ENCODE results near the gene CCHCR1.
A peak's percentile ranks its signal among the peaks of the same experiment; 100 is the strongest.

CCHCR1 gene

GRCh38 chr6:31126396-31127175 is 31.0 kb downstream of the CCHCR1 start:
- DNase-seq, result peak; percentile 47

- no peak for DNase-seq
Observed at GRCh38 chr6:31125586-31126363, 31.8 kb downstream of the CCHCR1 start.

- DNase-seq, result no peak
Observed at GRCh38 chr6:31125162-31125561, 32.4 kb downstream of the CCHCR1 start.

- DNase-seq, result no peak
Observed at GRCh38 chr6:31122791-31123706, 34.6 kb downstream of the CCHCR1 start.

GRCh38 chr6:31121131-31121790 is 36.3 kb downstream of the CCHCR1 start:
- DNase-seq, result no peak

- DNase-seq, result peak; percentile 48
Observed at GRCh38 chr6:31120151-31120915, 37.3 kb downstream of the CCHCR1 start, which contains the start of gene CDSN. Gene CDSN, minus strand, starts transcription at chr6:31120446. Its CDS starts 27 bp downstream, at chr6:31120419.

GRCh38 chr6:31118178-31118577 is 39.4 kb downstream of the CCHCR1 start:
- DNase-seq, result no peak

GRCh38 chr6:31116661-31117385 is 40.8 kb downstream of the CCHCR1 start:
- no peak for DNase-seq

- DNase-seq, result no peak
Observed at GRCh38 chr6:31115941-31116560, 41.6 kb downstream of the CCHCR1 start.

GRCh38 chr6:31114970-31115849 is 42.4 kb downstream of the CCHCR1 start:
- DNase-seq, result peak; percentile 54

GRCh38 chr6:31114541-31114878 is 43.1 kb downstream of the CCHCR1 start, which contains the start of gene PSORS1C1:
Gene PSORS1C1, plus strand, starts transcription at chr6:31114800. Its CDS starts 14,833 bp downstream, at chr6:31129633.
- no peak for DNase-seq

- no peak for DNase-seq
Observed at GRCh38 chr6:31113861-31114540, 43.6 kb downstream of the CCHCR1 start.

- DNase-seq, result no peak
Observed at GRCh38 chr6:31112478-31112877, 45.1 kb downstream of the CCHCR1 start, which contains the start of gene C6orf15. Gene C6orf15, minus strand, starts transcription at chr6:31112575. Its CDS starts 20 bp downstream, at chr6:31112555.

- no peak for DNase-seq
Observed at GRCh38 chr6:31111712-31112111, 45.9 kb downstream of the CCHCR1 start.

- no peak for DNase-seq
Observed at GRCh38 chr6:31110825-31111582, 46.6 kb downstream of the CCHCR1 start.

- no peak for DNase-seq
Observed at GRCh38 chr6:31107052-31107451, 50.5 kb downstream of the CCHCR1 start.

- no peak for DNase-seq
Observed at GRCh38 chr6:31103136-31103535, 54.5 kb downstream of the CCHCR1 start.

- no peak for DNase-seq
Observed at GRCh38 chr6:31098449-31098938, 59.1 kb downstream of the CCHCR1 start.
